ENCODE data around the gene GRAMD1A. TPM values are rescaled to one million over a fixed set of nuclear protein-coding genes. Genes with fewer than 3 reads are reported as not detected.
A peak's percentile ranks its signal among the peaks of the same experiment; 100 is the strongest.

GRAMD1A gene
- total and polyA plus RNA-seq, 9 of the 15 experiments (the other 6 are each of a cell fraction or from before 2014, with no cell fraction given): 1.4 to 63.8 (median 38.5) TPM

GRCh38 chr19:34961775-34962686 lies 38.1 kb upstream of the GRAMD1A start (continued):
- TF ChIP-seq NCOA1 (IDR thresholded peaks at IDR 0.05; ENCODE audit: low read depth): peak; percentile 63; the same call in 1 of the 2 replicates
- no peak for TF ChIP-seq SRSF7 (optimal IDR thresholded peaks at IDR 0.05; ENCODE audit: low read depth, low read length)
- no peak; the same call in 1 of the 2 replicates for TF ChIP-seq ZNF239 (CRISPR knock-in tag; IDR thresholded peaks at IDR 0.05)
- TF ChIP-seq, protein P1, sequence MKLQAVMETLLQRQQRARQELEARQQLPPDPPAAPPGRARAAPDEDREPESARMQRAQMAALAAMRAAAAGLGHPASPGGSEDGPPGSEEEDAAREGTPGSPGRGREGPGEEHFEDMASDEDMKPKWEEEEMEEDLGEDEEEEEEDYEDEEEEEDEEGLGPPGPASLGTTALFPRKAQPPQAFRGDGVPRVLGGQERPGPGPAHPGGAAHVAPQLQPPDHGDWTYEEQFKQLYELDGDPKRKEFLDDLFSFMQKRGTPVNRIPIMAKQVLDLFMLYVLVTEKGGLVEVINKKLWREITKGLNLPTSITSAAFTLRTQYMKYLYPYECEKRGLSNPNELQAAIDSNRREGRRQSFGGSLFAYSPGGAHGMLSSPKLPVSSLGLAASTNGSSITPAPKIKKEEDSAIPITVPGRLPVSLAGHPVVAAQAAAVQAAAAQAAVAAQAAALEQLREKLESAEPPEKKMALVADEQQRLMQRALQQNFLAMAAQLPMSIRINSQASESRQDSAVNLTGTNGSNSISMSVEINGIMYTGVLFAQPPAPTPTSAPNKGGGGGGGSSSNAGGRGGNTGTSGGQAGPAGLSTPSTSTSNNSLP (IDR thresholded peaks at IDR 0.05; ENCODE audit: borderline replicate concordance, low read depth, low read length): 0 out of 2 replicates have a peak, but pooled peaks have one; percentile 60
- TF ChIP-seq, protein P2, sequence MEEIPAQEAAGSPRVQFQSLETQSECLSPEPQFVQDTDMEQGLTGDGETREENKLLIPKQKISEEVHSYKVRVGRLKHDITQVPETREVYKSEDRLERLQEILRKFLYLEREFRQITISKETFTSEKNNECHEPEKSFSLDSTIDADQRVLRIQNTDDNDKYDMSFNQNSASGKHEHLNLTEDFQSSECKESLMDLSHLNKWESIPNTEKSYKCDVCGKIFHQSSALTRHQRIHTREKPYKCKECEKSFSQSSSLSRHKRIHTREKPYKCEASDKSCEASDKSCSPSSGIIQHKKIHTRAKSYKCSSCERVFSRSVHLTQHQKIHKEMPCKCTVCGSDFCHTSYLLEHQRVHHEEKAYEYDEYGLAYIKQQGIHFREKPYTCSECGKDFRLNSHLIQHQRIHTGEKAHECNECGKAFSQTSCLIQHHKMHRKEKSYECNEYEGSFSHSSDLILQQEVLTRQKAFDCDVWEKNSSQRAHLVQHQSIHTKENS (CRISPR knock-in tag; IDR thresholded peaks at IDR 0.05): no peak
- TF ChIP-seq NR2C1 (IDR thresholded peaks at IDR 0.05): no peak
- TF ChIP-seq NR2C1 (tag; IDR thresholded peaks at IDR 0.05): peak; percentile 38; the same call in 1 of the 2 replicates
- TF ChIP-seq, protein P3, sequence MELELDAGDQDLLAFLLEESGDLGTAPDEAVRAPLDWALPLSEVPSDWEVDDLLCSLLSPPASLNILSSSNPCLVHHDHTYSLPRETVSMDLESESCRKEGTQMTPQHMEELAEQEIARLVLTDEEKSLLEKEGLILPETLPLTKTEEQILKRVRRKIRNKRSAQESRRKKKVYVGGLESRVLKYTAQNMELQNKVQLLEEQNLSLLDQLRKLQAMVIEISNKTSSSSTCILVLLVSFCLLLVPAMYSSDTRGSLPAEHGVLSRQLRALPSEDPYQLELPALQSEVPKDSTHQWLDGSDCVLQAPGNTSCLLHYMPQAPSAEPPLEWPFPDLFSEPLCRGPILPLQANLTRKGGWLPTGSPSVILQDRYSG (tag; conservative IDR thresholded peaks at IDR 0.05; ENCODE audit: low read depth): no peak
- TF ChIP-seq XRCC5 (IDR thresholded peaks at IDR 0.05; ENCODE audit: low read depth, low read length): no peak
- TF ChIP-seq NFIX (CRISPR knock-in tag; IDR thresholded peaks at IDR 0.05; ENCODE audit: low read depth): no peak
- TF ChIP-seq FOXJ2 (tag; IDR thresholded peaks at IDR 0.05): peak; percentile 45; the same call in 1 of the 2 replicates
- TF ChIP-seq ZNF436 (CRISPR knock-in tag; IDR thresholded peaks at IDR 0.05): no peak
- no peak for TF ChIP-seq ZFP30 (CRISPR knock-in tag; IDR thresholded peaks at IDR 0.05; ENCODE audit: borderline replicate concordance)
- TF ChIP-seq YY1 (IDR thresholded peaks at IDR 0.05; ENCODE audit: borderline replicate concordance in 1 of 3, control insufficient read depth in 1 of 3, extremely low read depth in 1 of 3, insufficient read depth in 3 of 3, insufficient read length in 1 of 3, insufficient replicate concordance in 2 of 3, low read depth in 1 of 3, low read length in 2 of 3): no peak
- no peak for TF ChIP-seq IRF1 (CRISPR knock-in tag; IDR thresholded peaks at IDR 0.05; ENCODE audit: borderline replicate concordance)
- TF ChIP-seq CBX5 (IDR thresholded peaks at IDR 0.05; ENCODE audit: borderline replicate concordance, low read depth): no peak; the same call in 1 of the 2 replicates
- no peak for TF ChIP-seq ZNF316 (IDR thresholded peaks at IDR 0.05)
- TF ChIP-seq, protein P4, sequence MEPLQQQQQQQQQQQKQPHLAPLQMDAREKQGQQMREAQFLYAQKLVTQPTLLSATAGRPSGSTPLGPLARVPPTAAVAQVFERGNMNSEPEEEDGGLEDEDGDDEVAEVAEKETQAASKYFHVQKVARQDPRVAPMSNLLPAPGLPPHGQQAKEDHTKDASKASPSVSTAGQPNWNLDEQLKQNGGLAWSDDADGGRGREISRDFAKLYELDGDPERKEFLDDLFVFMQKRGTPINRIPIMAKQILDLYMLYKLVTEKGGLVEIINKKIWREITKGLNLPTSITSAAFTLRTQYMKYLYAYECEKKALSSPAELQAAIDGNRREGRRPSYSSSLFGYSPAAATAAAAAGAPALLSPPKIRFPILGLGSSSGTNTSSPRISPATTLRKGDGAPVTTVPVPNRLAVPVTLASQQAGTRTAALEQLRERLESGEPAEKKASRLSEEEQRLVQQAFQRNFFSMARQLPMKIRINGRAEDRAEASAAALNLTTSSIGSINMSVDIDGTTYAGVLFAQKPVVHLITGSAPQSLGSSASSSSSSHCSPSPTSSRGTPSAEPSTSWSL (CRISPR knock-in tag; IDR thresholded peaks at IDR 0.05; ENCODE audit: borderline replicate concordance): no peak
- no peak for TF ChIP-seq PURB (CRISPR knock-in tag; IDR thresholded peaks at IDR 0.05; ENCODE audit: low read depth)
- peak; percentile 94 for TF ChIP-seq ETV5 (CRISPR knock-in tag; IDR thresholded peaks at IDR 0.05; ENCODE audit: low read depth)
